K562 (cell line): ENCODE results near the gene MIDN. TPM values are rescaled to one million over a fixed set of nuclear protein-coding genes. Genes with fewer than 3 reads are reported as not detected.

Source experiments
- DDX20 ChIP-seq: fragments of 450-650 bp; IDR thresholded peaks from 2 replicates; pipeline ENCODE4 v1.6.1; 2016; ENCODE audit warnings: missing genetic modification characterization, low read depth, mild to moderate bottlenecking, missing compliant biosample characterization, moderate library complexity
- E2F1 ChIP-seq: sonication (generic); formaldehyde crosslinking; IDR thresholded peaks from 2 replicates; pipeline ENCODE4 v1.8.1; 2023; ENCODE audit warnings: mild to moderate bottlenecking, missing genetic modification reagents, moderate library complexity
- EP300 ChIP-seq: IDR thresholded peaks from 2 replicates; pipeline ENCODE4 v1.6.1; 2012; ENCODE audit warnings: low read length, improper control_type of control experiment
- FOS ChIP-seq: IDR thresholded peaks from 3 replicates; pipeline ENCODE4 v1.6.1; 2011; ENCODE audit not compliant: insufficient read length; ENCODE audit errors: extremely low read depth
- HNRNPH1 ChIP-seq: fragments of 200-400 bp; formaldehyde crosslinking; optimal IDR thresholded peaks from 2 replicates; pipeline ENCODE3; 2017; ENCODE audit warnings: low read depth, mild to moderate bottlenecking, low read length, moderate library complexity
- IRF9 ChIP-seq: fragments of 450-650 bp; IDR thresholded peaks from 2 replicates; pipeline ENCODE4 v1.6.1; 2016; ENCODE audit warnings: missing biosample characterization, missing genetic modification characterization
- KLF13 ChIP-seq: fragments of 450-650 bp; IDR thresholded peaks from 2 replicates; pipeline ENCODE4 v1.6.1; 2016; ENCODE audit warnings: missing genetic modification characterization, low read depth, mild to moderate bottlenecking, missing compliant biosample characterization, moderate library complexity, borderline replicate concordance
- MCM5 ChIP-seq: fragments of 450-650 bp; IDR thresholded peaks from 2 replicates; pipeline ENCODE4 v1.6.1; 2016; ENCODE audit warnings: low read depth
- NBN ChIP-seq: fragments of 450-650 bp; IDR thresholded peaks from 2 replicates; pipeline ENCODE4 v1.6.1; 2016; ENCODE audit warnings: low read depth, mild to moderate bottlenecking
- SAP30 ChIP-seq: fragments of 200-600 bp; sonication (generic); IDR thresholded peaks from 2 replicates; pipeline ENCODE4 v1.6.1; 2012; ENCODE audit warnings: borderline replicate concordance, low read depth, mild to moderate bottlenecking, moderate library complexity, low read length, control low read depth, inconsistent platforms; ENCODE audit not compliant: insufficient read depth, poor library complexity, severe bottlenecking
- SOX6 ChIP-seq: fragments of 450-650 bp; IDR thresholded peaks from 2 replicates; pipeline ENCODE4 v1.6.1; 2014; ENCODE audit warnings: mild to moderate bottlenecking
- TCFL5 ChIP-seq: fragments of 250-450 bp; sonication (Bioruptor Pico); conservative IDR thresholded peaks from 2 replicates; pipeline ENCODE4 v1.6.1; 2021; ENCODE audit warnings: mild to moderate bottlenecking, moderate library complexity, matching md5 sums
- ZNF217 ChIP-seq: sonication (generic); formaldehyde crosslinking; IDR thresholded peaks from 2 replicates; pipeline ENCODE4 v1.8.0; 2022; ENCODE audit warnings: mild to moderate bottlenecking, missing genetic modification reagents
- ZNF408 ChIP-seq: fragments of 250-450 bp; sonication (Bioruptor Pico); IDR thresholded peaks from 2 replicates; pipeline ENCODE4 v1.4.0; 2020; ENCODE audit warnings: low read depth, mild to moderate bottlenecking, moderate library complexity
- ZNF436 ChIP-seq: fragments of 250-450, 450-650 bp; sonication (Bioruptor Pico); formaldehyde crosslinking; IDR thresholded peaks from 2 replicates; pipeline ENCODE4 v1.7.0; 2020; ENCODE audit warnings: mild to moderate bottlenecking
- ZNF584 ChIP-seq: fragments of 200-800 bp; sonication (Bioruptor generic); IDR thresholded peaks from 2 replicates; pipeline ENCODE4 v1.6.1; 2016; ENCODE audit warnings: low read depth, mild to moderate bottlenecking, missing genetic modification characterization, missing compliant biosample characterization
- polyA plus RNA-seq, 8 experiments: library from polyadenylated mRNA; depleted of rRNA in 4 of 8; stranded (reverse) in 5 of 8; unstranded in 3 of 8; fragments of >200 nt; fragmentation: Nextera tagmentation in 2 of 8; fragmentation: Illumina TruSeq in 1 of 8; extraction: Ambion mirVana in 2 of 8; extraction: Trizol in 1 of 8; gene quantifications; 2 replicates each; pipeline versions ENCODE4 v1.2.1 to v1.2.3, GENCODE V29; 2011 to 2014; ENCODE audit warnings: inconsistent platforms in 1 of 8, missing spikeins in 1 of 8
- total RNA-seq, 7 experiments: library from RNA; depleted of rRNA in 6 of 7; stranded (reverse); fragments of >200 nt in 6 of 7; fragmentation: Illumina TruSeq in 2 of 7; extraction: Trizol in 2 of 7; gene quantifications; 2 replicates each; pipeline versions ENCODE4 v1.2.1 to v1.2.3, GENCODE V29; 2011 to 2021; ENCODE audit warnings: low replicate concordance in 1 of 7

Gene MIDN
- total and polyA plus RNA-seq, 9 of the 15 experiments (the other 6 are each of a cell fraction or from before 2014, with no cell fraction given), result 0.17 to 120 (median 10.1) TPM

- TF ChIP-seq SOX6 (peak; percentile 43), ZNF436 (CRISPR knock-in tag) (no peak), MCM5 (no peak), NBN (no peak), SAP30 (peak; percentile 97), ZNF408 (CRISPR knock-in tag) (no peak), ZNF584 (no peak), EP300 (no peak), ZNF217 (no peak), TCFL5 (CRISPR knock-in tag) (no peak), FOS (peak; percentile 81), DDX20 (no peak), HNRNPH1 (no peak), E2F1 (CRISPR knock-in tag) (no peak; the same call in 1 of the 2 replicates), KLF13 (tag) (peak; percentile 48; the same call in 1 of the 2 replicates), IRF9 (tag) (no peak)
These were observed 27.0 kb downstream of the MIDN start, which contains the start of gene FAM174C (continued) for GRCh38 chr19:1275260-1275975.
